Panc1 (cell line): ENCODE data around the gene NIPBL.

Experiments used
- POLR2AphosphoS5 ChIP-seq: IDR thresholded peaks from 2 replicates; pipeline ENCODE4 v1.6.1; 2012; ENCODE audit warnings: mild to moderate bottlenecking, low read depth, low read length, moderate library complexity
- SIN3A ChIP-seq: IDR thresholded peaks from 2 replicates; pipeline ENCODE4 v1.6.1; 2012; ENCODE audit warnings: low read depth, mild to moderate bottlenecking, low read length, moderate library complexity, borderline replicate concordance; ENCODE audit not compliant: insufficient read depth
- TF ChIP-seq, protein P1 (sequence below): fragments of 450-650 bp; IDR thresholded peaks from 2 replicates; pipeline ENCODE4 v1.5.1; 2017; ENCODE audit warnings: mild to moderate bottlenecking
- TF ChIP-seq, protein P2 (sequence below), 2 experiments: IDR thresholded peaks; 2 replicates each; pipeline ENCODE4 v1.6.1; 2011 to 2012; ENCODE audit warnings: low read depth in 2 of 2, control low read depth in 1 of 2, low read length in 1 of 2, mild to moderate bottlenecking in 1 of 2, moderate library complexity in 1 of 2; ENCODE audit not compliant: insufficient read depth in 1 of 2

DNA sequence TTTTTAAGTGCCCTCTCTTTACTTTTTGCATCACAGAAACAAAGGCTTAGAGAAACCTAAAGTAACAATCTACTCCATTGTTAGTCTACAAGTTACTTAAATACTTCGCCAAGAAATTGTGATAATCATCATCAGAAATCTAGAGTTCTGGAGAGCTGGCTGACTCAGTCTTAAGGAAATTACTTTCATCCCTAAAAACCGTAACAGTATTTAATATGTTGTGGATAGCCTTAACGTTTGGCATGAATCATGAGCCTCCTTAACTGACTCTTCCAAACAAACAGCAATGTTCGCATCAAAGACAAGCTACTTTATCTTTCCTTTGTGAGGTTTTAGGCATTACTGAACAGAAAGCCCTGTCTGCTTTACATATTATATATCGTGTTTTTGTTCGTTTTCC lies 128.7 kb downstream of the NIPBL start:
- no peak for TF ChIP-seq POLR2AphosphoS5
- TF ChIP-seq, protein P1, sequence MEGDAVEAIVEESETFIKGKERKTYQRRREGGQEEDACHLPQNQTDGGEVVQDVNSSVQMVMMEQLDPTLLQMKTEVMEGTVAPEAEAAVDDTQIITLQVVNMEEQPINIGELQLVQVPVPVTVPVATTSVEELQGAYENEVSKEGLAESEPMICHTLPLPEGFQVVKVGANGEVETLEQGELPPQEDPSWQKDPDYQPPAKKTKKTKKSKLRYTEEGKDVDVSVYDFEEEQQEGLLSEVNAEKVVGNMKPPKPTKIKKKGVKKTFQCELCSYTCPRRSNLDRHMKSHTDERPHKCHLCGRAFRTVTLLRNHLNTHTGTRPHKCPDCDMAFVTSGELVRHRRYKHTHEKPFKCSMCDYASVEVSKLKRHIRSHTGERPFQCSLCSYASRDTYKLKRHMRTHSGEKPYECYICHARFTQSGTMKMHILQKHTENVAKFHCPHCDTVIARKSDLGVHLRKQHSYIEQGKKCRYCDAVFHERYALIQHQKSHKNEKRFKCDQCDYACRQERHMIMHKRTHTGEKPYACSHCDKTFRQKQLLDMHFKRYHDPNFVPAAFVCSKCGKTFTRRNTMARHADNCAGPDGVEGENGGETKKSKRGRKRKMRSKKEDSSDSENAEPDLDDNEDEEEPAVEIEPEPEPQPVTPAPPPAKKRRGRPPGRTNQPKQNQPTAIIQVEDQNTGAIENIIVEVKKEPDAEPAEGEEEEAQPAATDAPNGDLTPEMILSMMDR: no peak
- no peak for TF ChIP-seq SIN3A
- TF ChIP-seq, protein P2, sequence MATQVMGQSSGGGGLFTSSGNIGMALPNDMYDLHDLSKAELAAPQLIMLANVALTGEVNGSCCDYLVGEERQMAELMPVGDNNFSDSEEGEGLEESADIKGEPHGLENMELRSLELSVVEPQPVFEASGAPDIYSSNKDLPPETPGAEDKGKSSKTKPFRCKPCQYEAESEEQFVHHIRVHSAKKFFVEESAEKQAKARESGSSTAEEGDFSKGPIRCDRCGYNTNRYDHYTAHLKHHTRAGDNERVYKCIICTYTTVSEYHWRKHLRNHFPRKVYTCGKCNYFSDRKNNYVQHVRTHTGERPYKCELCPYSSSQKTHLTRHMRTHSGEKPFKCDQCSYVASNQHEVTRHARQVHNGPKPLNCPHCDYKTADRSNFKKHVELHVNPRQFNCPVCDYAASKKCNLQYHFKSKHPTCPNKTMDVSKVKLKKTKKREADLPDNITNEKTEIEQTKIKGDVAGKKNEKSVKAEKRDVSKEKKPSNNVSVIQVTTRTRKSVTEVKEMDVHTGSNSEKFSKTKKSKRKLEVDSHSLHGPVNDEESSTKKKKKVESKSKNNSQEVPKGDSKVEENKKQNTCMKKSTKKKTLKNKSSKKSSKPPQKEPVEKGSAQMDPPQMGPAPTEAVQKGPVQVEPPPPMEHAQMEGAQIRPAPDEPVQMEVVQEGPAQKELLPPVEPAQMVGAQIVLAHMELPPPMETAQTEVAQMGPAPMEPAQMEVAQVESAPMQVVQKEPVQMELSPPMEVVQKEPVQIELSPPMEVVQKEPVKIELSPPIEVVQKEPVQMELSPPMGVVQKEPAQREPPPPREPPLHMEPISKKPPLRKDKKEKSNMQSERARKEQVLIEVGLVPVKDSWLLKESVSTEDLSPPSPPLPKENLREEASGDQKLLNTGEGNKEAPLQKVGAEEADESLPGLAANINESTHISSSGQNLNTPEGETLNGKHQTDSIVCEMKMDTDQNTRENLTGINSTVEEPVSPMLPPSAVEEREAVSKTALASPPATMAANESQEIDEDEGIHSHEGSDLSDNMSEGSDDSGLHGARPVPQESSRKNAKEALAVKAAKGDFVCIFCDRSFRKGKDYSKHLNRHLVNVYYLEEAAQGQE (IDR thresholded peaks at IDR 0.05; ENCODE audit: insufficient read depth in 1 of 2, low read depth in 2 of 2, low read length in 1 of 2): no peak
